ENCODE results near the gene OR51T1. TPM values are rescaled to one million over a fixed set of nuclear protein-coding genes. Genes with fewer than 3 reads are reported as not detected.

OR51T1 gene
- total RNA-seq, 2 donors from 2014 or later, result not detected

- Histone ChIP-seq H3K27me3 (ENCODE audit: control insufficient read depth, insufficient read depth, low read length, poor library complexity, severe bottlenecking) (no peaks in the 10 kb centered on the region), H3K36me3 (ENCODE audit: control insufficient read depth, insufficient read depth, low read length) (no peaks in the 10 kb centered on the region), H3K9ac (ENCODE audit: extremely low read depth, low read length, poor library complexity, severe bottlenecking) (no peak overlapping the region), H3K9me3 (ENCODE audit: control insufficient read depth, low read length) (no peaks in the 10 kb centered on the region), H3K27ac (ENCODE audit: low read depth, low read length) (no peak overlapping the region), H3K4me3 (ENCODE audit: low read length) (no peak overlapping the region), H3K4me1 (ENCODE audit: control insufficient read depth, insufficient read depth, low read length) (no peaks in the 10 kb centered on the region)
- H3K4me1 Mint-ChIP-seq, result no peaks in the 10 kb centered on the region
- TF ChIP-seq CTCF (conservative IDR thresholded peaks at IDR 0.05), result no peak
- H3K4me3 Mint-ChIP-seq, result no peak overlapping the region
- H3K9me3 Mint-ChIP-seq, result no peaks in the 10 kb centered on the region
- H3K27ac Mint-ChIP-seq, result peak overlapping the region; percentile 19
- DNase-seq, result no peak
- no peaks in the 10 kb centered on the region for H3K27me3 Mint-ChIP-seq (ENCODE audit: insufficient read depth)
- no peaks in the 10 kb centered on the region for H3K36me3 Mint-ChIP-seq (ENCODE audit: low read depth)
Measured at GRCh38 chr11:4916581-4916980, 34.9 kb downstream of the OR51T1 start.

- no peaks in the 10 kb centered on the region for H3K4me1 ChIP-seq (ENCODE audit: control insufficient read depth, insufficient read depth, low read length)
- no peak within 1 kb of the TSS for H3K4me3 ChIP-seq (ENCODE audit: low read length)
- 94% methylated on average over 4 of the region's 4 CpGs; no CpG with 5 or more reads in 1 of the 2 experiments for WGBS, 2 experiments (ENCODE audit: insufficient coverage in 1 of 2, insufficient read length in 1 of 2)
- Mint-ChIP-seq H3K9me3 (no peaks in the 10 kb centered on the region), H3K4me1 (no peaks in the 10 kb centered on the region), H3K36me3 (ENCODE audit: low read depth) (no peaks in the 10 kb centered on the region), H3K27me3 (ENCODE audit: insufficient read depth) (peaks cover 5% of the 10 kb centered on the region), H3K4me3 (no peak within 1 kb of the TSS), H3K27ac (no peak within 1 kb of the TSS)
- no peak for TF ChIP-seq CTCF (conservative IDR thresholded peaks at IDR 0.05)
- H3K27ac ChIP-seq (ENCODE audit: low read depth, low read length), result no peak within 1 kb of the TSS
- no peaks in the 10 kb centered on the region for H3K36me3 ChIP-seq (ENCODE audit: control insufficient read depth, insufficient read depth, low read length)
- no peak for DNase-seq
- H3K27me3 ChIP-seq (ENCODE audit: control insufficient read depth, insufficient read depth, low read length, poor library complexity, severe bottlenecking), result no peaks in the 10 kb centered on the region
- no peak within 1 kb of the TSS for H3K9ac ChIP-seq (ENCODE audit: extremely low read depth, low read length, poor library complexity, severe bottlenecking)
- H3K9me3 ChIP-seq (ENCODE audit: control insufficient read depth, low read length), result no peaks in the 10 kb centered on the region
Measured at GRCh38 chr11:4919250-4919649, 37.5 kb downstream of the OR51T1 start, which contains the start of gene OR51G2. OR51G2 (minus strand) TSS chr11:4919350; CDS start chr11:4915663, 3,687 bp downstream.

GRCh38 chr11:4921796-4922195, 40.1 kb downstream of the OR51T1 start:
- H3K27me3 ChIP-seq (ENCODE audit: control insufficient read depth, insufficient read depth, low read length, poor library complexity, severe bottlenecking), result no peaks in the 10 kb centered on the region
- Mint-ChIP-seq H3K36me3 (ENCODE audit: low read depth) (no peaks in the 10 kb centered on the region), H3K27ac (no peak overlapping the region), H3K9me3 (no peaks in the 10 kb centered on the region), H3K4me1 (no peaks in the 10 kb centered on the region), H3K4me3 (no peak overlapping the region), H3K27me3 (ENCODE audit: insufficient read depth) (peaks cover 11% of the 10 kb centered on the region)
- H3K36me3 ChIP-seq (ENCODE audit: control insufficient read depth, insufficient read depth, low read length), result no peaks in the 10 kb centered on the region
- no peak overlapping the region for H3K27ac ChIP-seq (ENCODE audit: low read depth, low read length)
- no peaks in the 10 kb centered on the region for H3K4me1 ChIP-seq (ENCODE audit: control insufficient read depth, insufficient read depth, low read length)
- TF ChIP-seq CTCF (conservative IDR thresholded peaks at IDR 0.05), result no peak
- DNase-seq, result no peak
- H3K9me3 ChIP-seq (ENCODE audit: control insufficient read depth, low read length), result no peaks in the 10 kb centered on the region
- WGBS, 2 experiments (ENCODE audit: insufficient coverage in 1 of 2, insufficient read length in 1 of 2), result 86 to 100% methylated on average over 1 of the region's 1 CpG
- no peak overlapping the region for H3K9ac ChIP-seq (ENCODE audit: extremely low read depth, low read length, poor library complexity, severe bottlenecking)
- H3K4me3 ChIP-seq (ENCODE audit: low read length), result no peak overlapping the region
